ENCODE data around the gene CHST12.

DNA sequence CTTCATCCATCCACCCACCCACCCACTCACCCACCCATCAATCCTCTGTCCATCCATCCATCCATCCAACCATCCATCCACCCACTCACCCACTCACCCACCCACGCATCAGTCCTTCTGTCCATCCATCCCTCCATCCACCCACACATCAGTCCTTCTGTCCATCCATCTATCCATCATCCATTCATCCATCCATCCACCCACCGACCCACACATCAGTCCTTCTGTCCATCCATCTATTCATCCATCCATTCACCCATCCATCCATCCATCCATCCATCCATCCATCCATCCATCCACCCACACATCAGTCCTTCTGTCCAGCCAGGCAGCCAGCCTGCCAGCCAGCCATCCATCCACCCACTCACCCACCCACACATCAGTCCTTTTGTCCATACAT, 88.6 kb downstream of the CHST12 start:
- no peak for TF ChIP-seq POLR2A (IDR thresholded peaks at IDR 0.05; ENCODE audit: low read depth, low read length)
- TF ChIP-seq, protein P1, sequence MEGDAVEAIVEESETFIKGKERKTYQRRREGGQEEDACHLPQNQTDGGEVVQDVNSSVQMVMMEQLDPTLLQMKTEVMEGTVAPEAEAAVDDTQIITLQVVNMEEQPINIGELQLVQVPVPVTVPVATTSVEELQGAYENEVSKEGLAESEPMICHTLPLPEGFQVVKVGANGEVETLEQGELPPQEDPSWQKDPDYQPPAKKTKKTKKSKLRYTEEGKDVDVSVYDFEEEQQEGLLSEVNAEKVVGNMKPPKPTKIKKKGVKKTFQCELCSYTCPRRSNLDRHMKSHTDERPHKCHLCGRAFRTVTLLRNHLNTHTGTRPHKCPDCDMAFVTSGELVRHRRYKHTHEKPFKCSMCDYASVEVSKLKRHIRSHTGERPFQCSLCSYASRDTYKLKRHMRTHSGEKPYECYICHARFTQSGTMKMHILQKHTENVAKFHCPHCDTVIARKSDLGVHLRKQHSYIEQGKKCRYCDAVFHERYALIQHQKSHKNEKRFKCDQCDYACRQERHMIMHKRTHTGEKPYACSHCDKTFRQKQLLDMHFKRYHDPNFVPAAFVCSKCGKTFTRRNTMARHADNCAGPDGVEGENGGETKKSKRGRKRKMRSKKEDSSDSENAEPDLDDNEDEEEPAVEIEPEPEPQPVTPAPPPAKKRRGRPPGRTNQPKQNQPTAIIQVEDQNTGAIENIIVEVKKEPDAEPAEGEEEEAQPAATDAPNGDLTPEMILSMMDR (IDR thresholded peaks at IDR 0.05 in 2 of 3, conservative IDR thresholded peaks at IDR 0.05 in 1 of 3; ENCODE audit: control insufficient read depth in 2 of 3, extremely low read depth in 1 of 3, insufficient read depth in 1 of 3, low read depth in 3 of 3, low read length in 3 of 3) = no peak
- TF ChIP-seq, protein P2, sequence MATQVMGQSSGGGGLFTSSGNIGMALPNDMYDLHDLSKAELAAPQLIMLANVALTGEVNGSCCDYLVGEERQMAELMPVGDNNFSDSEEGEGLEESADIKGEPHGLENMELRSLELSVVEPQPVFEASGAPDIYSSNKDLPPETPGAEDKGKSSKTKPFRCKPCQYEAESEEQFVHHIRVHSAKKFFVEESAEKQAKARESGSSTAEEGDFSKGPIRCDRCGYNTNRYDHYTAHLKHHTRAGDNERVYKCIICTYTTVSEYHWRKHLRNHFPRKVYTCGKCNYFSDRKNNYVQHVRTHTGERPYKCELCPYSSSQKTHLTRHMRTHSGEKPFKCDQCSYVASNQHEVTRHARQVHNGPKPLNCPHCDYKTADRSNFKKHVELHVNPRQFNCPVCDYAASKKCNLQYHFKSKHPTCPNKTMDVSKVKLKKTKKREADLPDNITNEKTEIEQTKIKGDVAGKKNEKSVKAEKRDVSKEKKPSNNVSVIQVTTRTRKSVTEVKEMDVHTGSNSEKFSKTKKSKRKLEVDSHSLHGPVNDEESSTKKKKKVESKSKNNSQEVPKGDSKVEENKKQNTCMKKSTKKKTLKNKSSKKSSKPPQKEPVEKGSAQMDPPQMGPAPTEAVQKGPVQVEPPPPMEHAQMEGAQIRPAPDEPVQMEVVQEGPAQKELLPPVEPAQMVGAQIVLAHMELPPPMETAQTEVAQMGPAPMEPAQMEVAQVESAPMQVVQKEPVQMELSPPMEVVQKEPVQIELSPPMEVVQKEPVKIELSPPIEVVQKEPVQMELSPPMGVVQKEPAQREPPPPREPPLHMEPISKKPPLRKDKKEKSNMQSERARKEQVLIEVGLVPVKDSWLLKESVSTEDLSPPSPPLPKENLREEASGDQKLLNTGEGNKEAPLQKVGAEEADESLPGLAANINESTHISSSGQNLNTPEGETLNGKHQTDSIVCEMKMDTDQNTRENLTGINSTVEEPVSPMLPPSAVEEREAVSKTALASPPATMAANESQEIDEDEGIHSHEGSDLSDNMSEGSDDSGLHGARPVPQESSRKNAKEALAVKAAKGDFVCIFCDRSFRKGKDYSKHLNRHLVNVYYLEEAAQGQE (IDR thresholded peaks at IDR 0.05; ENCODE audit: low read depth, low read length) = no peak
- no peak for TF ChIP-seq RFX5 (IDR thresholded peaks at IDR 0.05; ENCODE audit: low read depth, low read length)
- no peak for TF ChIP-seq STAT1 (conservative IDR thresholded peaks at IDR 0.05)
- TF ChIP-seq ZNF24 (IDR thresholded peaks at IDR 0.05) = no peak
- TF ChIP-seq SRF (IDR thresholded peaks at IDR 0.05; ENCODE audit: low read depth in 2 of 2, low read length in 2 of 2) = no peak
- no peak for TF ChIP-seq SMC3 (IDR thresholded peaks at IDR 0.05; ENCODE audit: borderline replicate concordance, low read length)
- TF ChIP-seq, protein P3, sequence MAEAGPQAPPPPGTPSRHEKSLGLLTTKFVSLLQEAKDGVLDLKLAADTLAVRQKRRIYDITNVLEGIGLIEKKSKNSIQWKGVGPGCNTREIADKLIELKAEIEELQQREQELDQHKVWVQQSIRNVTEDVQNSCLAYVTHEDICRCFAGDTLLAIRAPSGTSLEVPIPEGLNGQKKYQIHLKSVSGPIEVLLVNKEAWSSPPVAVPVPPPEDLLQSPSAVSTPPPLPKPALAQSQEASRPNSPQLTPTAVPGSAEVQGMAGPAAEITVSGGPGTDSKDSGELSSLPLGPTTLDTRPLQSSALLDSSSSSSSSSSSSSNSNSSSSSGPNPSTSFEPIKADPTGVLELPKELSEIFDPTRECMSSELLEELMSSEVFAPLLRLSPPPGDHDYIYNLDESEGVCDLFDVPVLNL (IDR thresholded peaks at IDR 0.05; ENCODE audit: low read depth, low read length) = no peak
- TF ChIP-seq POLR2AphosphoS5 (IDR thresholded peaks at IDR 0.05; ENCODE audit: low read length) = no peak

Data from GM12878 (cell line).